ENCODE measurements around the gene CHMP4B.
A peak's percentile ranks its signal among the peaks of the same experiment; 100 is the strongest.

Gene CHMP4B

DNA sequence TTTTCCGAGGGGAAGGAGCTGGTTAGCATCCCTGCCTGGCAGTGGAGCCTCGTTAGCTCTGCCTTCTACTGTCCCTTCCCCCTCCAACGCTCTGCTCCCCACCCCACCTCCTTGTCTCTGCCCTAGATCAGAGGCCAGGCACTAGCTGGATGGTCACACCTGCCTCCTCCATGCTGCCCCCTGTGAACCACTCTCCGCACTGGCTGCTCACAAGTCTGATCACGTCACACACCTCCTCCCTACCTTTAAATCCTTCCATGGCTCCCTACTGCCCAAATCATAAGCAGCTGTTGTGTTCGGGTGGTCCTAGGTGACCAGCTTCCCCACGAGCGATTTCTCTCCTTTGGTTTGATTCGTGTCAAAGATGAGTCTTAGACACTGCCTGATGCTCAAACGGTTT is 71.3 kb downstream of the CHMP4B start:
- no peaks in the 10 kb centered on the region for H3K9me2 ChIP-seq (replicated peaks; ENCODE audit: insufficient read depth, low read length)
- no peaks in the 10 kb centered on the region for H3K36me3 ChIP-seq (replicated peaks; ENCODE audit: insufficient read depth, low read length)
- TF ChIP-seq, protein P1, sequence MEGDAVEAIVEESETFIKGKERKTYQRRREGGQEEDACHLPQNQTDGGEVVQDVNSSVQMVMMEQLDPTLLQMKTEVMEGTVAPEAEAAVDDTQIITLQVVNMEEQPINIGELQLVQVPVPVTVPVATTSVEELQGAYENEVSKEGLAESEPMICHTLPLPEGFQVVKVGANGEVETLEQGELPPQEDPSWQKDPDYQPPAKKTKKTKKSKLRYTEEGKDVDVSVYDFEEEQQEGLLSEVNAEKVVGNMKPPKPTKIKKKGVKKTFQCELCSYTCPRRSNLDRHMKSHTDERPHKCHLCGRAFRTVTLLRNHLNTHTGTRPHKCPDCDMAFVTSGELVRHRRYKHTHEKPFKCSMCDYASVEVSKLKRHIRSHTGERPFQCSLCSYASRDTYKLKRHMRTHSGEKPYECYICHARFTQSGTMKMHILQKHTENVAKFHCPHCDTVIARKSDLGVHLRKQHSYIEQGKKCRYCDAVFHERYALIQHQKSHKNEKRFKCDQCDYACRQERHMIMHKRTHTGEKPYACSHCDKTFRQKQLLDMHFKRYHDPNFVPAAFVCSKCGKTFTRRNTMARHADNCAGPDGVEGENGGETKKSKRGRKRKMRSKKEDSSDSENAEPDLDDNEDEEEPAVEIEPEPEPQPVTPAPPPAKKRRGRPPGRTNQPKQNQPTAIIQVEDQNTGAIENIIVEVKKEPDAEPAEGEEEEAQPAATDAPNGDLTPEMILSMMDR (IDR thresholded peaks at IDR 0.05; ENCODE audit: low read length) = no peak
- H3K4me2 ChIP-seq (ENCODE audit: low read depth, low read length) = peak overlapping the region; percentile 35
- H3K4me3 ChIP-seq (ENCODE audit: low read length) = no peak overlapping the region
- H3K9ac ChIP-seq (ENCODE audit: low read length) = peak overlapping the region; percentile 69
- peak overlapping the region; percentile 97 for H3K27ac ChIP-seq (ENCODE audit: low read length)
- peaks cover 46% of the 10 kb centered on the region for H3F3A ChIP-seq (ENCODE audit: insufficient read depth, low read length)
- H3K79me2 ChIP-seq (ENCODE audit: low read length) = peaks cover 3% of the 10 kb centered on the region; the same call in 1 of the 2 replicates
- H4K20me1 ChIP-seq (ENCODE audit: insufficient read depth, low read length) = no peaks in the 10 kb centered on the region
- DNase-seq = peak; percentile 50
- H3K27me3 ChIP-seq (replicated peaks; ENCODE audit: insufficient read depth, low read length) = no peaks in the 10 kb centered on the region
- H2AFZ ChIP-seq (ENCODE audit: low read length) = no peak overlapping the region
- H3K9me3 ChIP-seq (replicated peaks; ENCODE audit: insufficient read depth, low read length) = no peaks in the 10 kb centered on the region
- peaks cover 52% of the 10 kb centered on the region for H3K4me1 ChIP-seq (ENCODE audit: low read length)

DNA sequence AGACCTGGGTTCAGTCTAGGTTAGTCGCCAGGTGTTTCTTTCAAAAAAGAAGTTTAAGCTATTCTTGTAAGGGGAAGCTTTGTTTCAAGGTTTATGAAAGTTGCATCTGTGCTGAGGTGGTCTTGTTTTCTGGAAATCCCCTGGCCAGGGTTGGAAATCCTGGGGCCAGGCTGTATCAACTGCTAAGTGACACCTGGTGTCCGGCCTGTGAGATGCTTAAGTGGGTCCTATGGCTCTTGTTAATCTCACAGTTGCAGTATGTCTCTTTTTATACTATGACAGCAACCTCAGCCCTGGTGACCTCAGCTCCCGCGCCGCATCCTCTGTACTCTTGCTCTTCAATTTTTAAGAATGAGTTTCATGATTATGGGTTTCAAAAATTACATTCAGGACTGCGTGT is 72.0 kb downstream of the CHMP4B start:
- no peaks in the 10 kb centered on the region for H3K9me2 ChIP-seq (replicated peaks; ENCODE audit: insufficient read depth, low read length)
- no peaks in the 10 kb centered on the region for H4K20me1 ChIP-seq (ENCODE audit: insufficient read depth, low read length)
- peak overlapping the region; percentile 76; the same call in 1 of the 2 replicates for H3K4me2 ChIP-seq (ENCODE audit: low read depth, low read length)
- DNase-seq = peak; percentile 99
- no peaks in the 10 kb centered on the region for H3K9me3 ChIP-seq (replicated peaks; ENCODE audit: insufficient read depth, low read length)
- no peak overlapping the region for H3K4me3 ChIP-seq (ENCODE audit: low read length)
- H3F3A ChIP-seq (ENCODE audit: insufficient read depth, low read length) = peaks cover 46% of the 10 kb centered on the region
- H3K27me3 ChIP-seq (replicated peaks; ENCODE audit: insufficient read depth, low read length) = no peaks in the 10 kb centered on the region
- TF ChIP-seq EZH2phosphoT487 (IDR thresholded peaks at IDR 0.05; ENCODE audit: low read length) = no peak
- TF ChIP-seq, protein P1 (IDR thresholded peaks at IDR 0.05; ENCODE audit: low read length) = peak; percentile 58
- H3K79me2 ChIP-seq (ENCODE audit: low read length) = peaks cover 3% of the 10 kb centered on the region; the same call in 1 of the 2 replicates
- peak overlapping the region; percentile 82 for H3K9ac ChIP-seq (ENCODE audit: low read length)
- no peaks in the 10 kb centered on the region for H3K36me3 ChIP-seq (replicated peaks; ENCODE audit: insufficient read depth, low read length)
- peak overlapping the region; percentile 97 for H3K27ac ChIP-seq (ENCODE audit: low read length)
- H2AFZ ChIP-seq (ENCODE audit: low read length) = no peak overlapping the region
- H3K4me1 ChIP-seq (ENCODE audit: low read length) = peaks cover 48% of the 10 kb centered on the region

DNA sequence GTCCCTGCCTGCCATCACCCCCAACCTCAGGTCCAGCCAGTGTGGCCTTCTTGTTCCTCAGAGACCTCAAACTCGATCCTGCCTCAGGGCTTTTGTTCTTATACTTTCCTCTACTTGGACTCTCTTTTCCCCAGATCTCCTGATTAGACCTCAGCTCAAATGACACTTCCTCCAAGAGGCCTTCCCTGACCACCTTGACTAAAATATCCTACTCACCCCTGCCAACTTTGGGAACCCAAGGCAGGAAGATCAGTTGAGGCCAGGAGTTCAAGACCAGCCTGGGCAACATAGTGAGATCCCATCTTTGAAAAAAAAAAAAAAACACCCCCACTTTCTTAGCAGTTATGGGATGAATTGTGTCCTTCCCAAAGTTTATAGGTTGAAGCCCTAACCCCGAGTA is 73.5 kb downstream of the CHMP4B start:
- H3K79me2 ChIP-seq (ENCODE audit: low read length) = peaks cover 3% of the 10 kb centered on the region; the same call in 1 of the 2 replicates
- peak overlapping the region; percentile 82 for H3K9ac ChIP-seq (ENCODE audit: low read length)
- H4K20me1 ChIP-seq (ENCODE audit: insufficient read depth, low read length) = no peaks in the 10 kb centered on the region
- no peak overlapping the region for H2AFZ ChIP-seq (ENCODE audit: low read length)
- H3K27ac ChIP-seq (ENCODE audit: low read length) = peak overlapping the region; percentile 97
- no peak for DNase-seq
- H3K4me2 ChIP-seq (ENCODE audit: low read depth, low read length) = peak overlapping the region; percentile 76
- no peak for TF ChIP-seq EZH2 (optimal IDR thresholded peaks at IDR 0.05; ENCODE audit: low read depth, low read length)
- TF ChIP-seq EZH2phosphoT487 (IDR thresholded peaks at IDR 0.05; ENCODE audit: low read length) = no peak
- TF ChIP-seq, protein P1 (IDR thresholded peaks at IDR 0.05; ENCODE audit: low read length) = no peak
- no peaks in the 10 kb centered on the region for H3K9me3 ChIP-seq (replicated peaks; ENCODE audit: insufficient read depth, low read length)
- H3F3A ChIP-seq (ENCODE audit: insufficient read depth, low read length) = peaks cover 46% of the 10 kb centered on the region
- peaks cover 50% of the 10 kb centered on the region for H3K4me1 ChIP-seq (ENCODE audit: low read length)
- no peaks in the 10 kb centered on the region for H3K9me2 ChIP-seq (replicated peaks; ENCODE audit: insufficient read depth, low read length)
- H3K27me3 ChIP-seq (replicated peaks; ENCODE audit: insufficient read depth, low read length) = no peaks in the 10 kb centered on the region
- peak overlapping the region; percentile 28; the same call in 1 of the 2 replicates for H3K4me3 ChIP-seq (ENCODE audit: low read length)
- no peaks in the 10 kb centered on the region for H3K36me3 ChIP-seq (replicated peaks; ENCODE audit: insufficient read depth, low read length)
